PC-3 (cell line): ENCODE data around the gene FLAD1. TPM values are rescaled to one million over a fixed set of nuclear protein-coding genes. Genes with fewer than 3 reads are reported as not detected.

Experiments used
- ATAC-seq: fragments of 200-7000 bp; cut with Tn5 transposase; 2 replicates; pipeline ENCODE4 v1.9.1; 2020; ENCODE audit warnings: mild to moderate bottlenecking, moderate library complexity
- BruUV-seq: library from RNA; stranded (reverse); fragments of 400-500 nt; replicated peaks from 2 replicates; lab custom pipeline; 2021; lab: Mats Ljungman, UMichigan
- CTCF ChIA-PET: fragments of 300-600 bp; sonication (Branson Sonifier 250); formaldehyde crosslinking; loops from one replicate; lab custom pipeline; 2022; ENCODE audit warnings: antibody characterized with exemption; lab: Charles Lee
- POLR2A ChIA-PET: fragments of 300-600 bp; sonication (Branson Sonifier 250); formaldehyde crosslinking; loops from one replicate; lab custom pipeline; 2022; ENCODE audit warnings: antibody characterized with exemption; ENCODE audit not compliant: unreplicated experiment; lab: Charles Lee
- DNase-seq: peaks from one replicate; pipeline ENCODE4 v3.0.0-alpha.2; 2015
- H2AFZ ChIP-seq: fragments of 300-600 bp; sonication (generic); 2 replicates; pipeline ENCODE4 v1.6.0; 2016; ENCODE audit warnings: antibody characterized with exemption, low read length
- H3F3A ChIP-seq: fragments of 300-600 bp; sonication (generic); one replicate; pipeline ENCODE4 v1.6.0; 2017; ENCODE audit warnings: antibody characterized with exemption, low read length, control low read depth, mild to moderate bottlenecking; ENCODE audit not compliant: unreplicated experiment
- H3K27ac ChIP-seq: fragments of 300-600 bp; sonication (generic); 2 replicates; pipeline ENCODE4 v1.5.1; 2016; ENCODE audit warnings: mild to moderate bottlenecking, low read length
- H3K27me3 ChIP-seq: fragments of 300-600 bp; sonication (generic); 2 replicates; pipeline ENCODE4 v1.6.1; 2016; ENCODE audit warnings: low read length, mixed read lengths
- H3K36me3 ChIP-seq: fragments of 300-600 bp; sonication (generic); 2 replicates; pipeline ENCODE4 v1.6.1; 2016; ENCODE audit warnings: low read depth, mixed run types, low read length, mixed read lengths
- H3K4me1 ChIP-seq: fragments of 300-600 bp; sonication (generic); 2 replicates; pipeline ENCODE4 v1.5.1; 2016; ENCODE audit warnings: low read length; ENCODE audit not compliant: insufficient read depth
- H3K4me2 ChIP-seq: fragments of 300-600 bp; sonication (generic); 2 replicates; pipeline ENCODE4 v1.6.0; 2016; ENCODE audit warnings: low read length
- H3K4me3 ChIP-seq: fragments of 300-600 bp; sonication (generic); 2 replicates; pipeline ENCODE4 v1.5.1; 2016; ENCODE audit warnings: mild to moderate bottlenecking, low read length, mixed read lengths
- H3K79me2 ChIP-seq: fragments of 300-600 bp; sonication (generic); 2 replicates; pipeline ENCODE4 v1.6.1; 2017; ENCODE audit warnings: low read length, mixed read lengths
- H3K9ac ChIP-seq: fragments of 300-600 bp; sonication (generic); 2 replicates; pipeline ENCODE4 v1.6.0; 2016; ENCODE audit warnings: mild to moderate bottlenecking, low read length
- H3K9me2 ChIP-seq: fragments of 300-600 bp; sonication (generic); replicated peaks from 2 replicates; pipeline ENCODE4 v1.6.1; 2016; ENCODE audit warnings: mixed run types, low read length, mixed read lengths
- H3K9me3 ChIP-seq: fragments of 300-600 bp; sonication (generic); 2 replicates; pipeline ENCODE4 v1.6.1; 2016; ENCODE audit warnings: low read length, mixed read lengths
- H4K20me1 ChIP-seq: fragments of 300-600 bp; sonication (generic); 2 replicates; pipeline ENCODE4 v1.6.1; 2016; ENCODE audit warnings: low read length, mixed read lengths
- EZH2 ChIP-seq: fragments of 300-600 bp; sonication (generic); IDR thresholded peaks from one replicate; pipeline ENCODE4 v1.6.1; 2017; ENCODE audit warnings: antibody characterized with exemption, mild to moderate bottlenecking, low read length; ENCODE audit not compliant: unreplicated experiment
- EZH2phosphoT487 ChIP-seq: fragments of 300-600 bp; sonication (generic); IDR thresholded peaks from 2 replicates; pipeline ENCODE4 v1.6.1; 2018; ENCODE audit warnings: mild to moderate bottlenecking, antibody characterized with exemption, low read length, borderline replicate concordance
- intact Hi-C: fragments of 100-400 bp; cut with micrococcal nuclease; formaldehyde crosslinking; loops from 2 replicates; pipeline ENCODE4 v1.9.0; 2023
- total RNA-seq: library from RNA; depleted of rRNA; stranded (reverse); fragments of >200 nt; gene quantifications from 2 replicates; pipeline ENCODE4 v1.2.3, GENCODE V29; 2014
- TF ChIP-seq, protein P1 (sequence below): fragments of 300-600 bp; sonication (generic); conservative IDR thresholded peaks from 2 replicates; pipeline ENCODE4 v1.5.1; 2017; ENCODE audit warnings: antibody characterized with exemption, low read depth, mild to moderate bottlenecking, low read length

Gene FLAD1
- total RNA-seq, 1 experiment from 2014 or later = 84.0 TPM

DNA sequence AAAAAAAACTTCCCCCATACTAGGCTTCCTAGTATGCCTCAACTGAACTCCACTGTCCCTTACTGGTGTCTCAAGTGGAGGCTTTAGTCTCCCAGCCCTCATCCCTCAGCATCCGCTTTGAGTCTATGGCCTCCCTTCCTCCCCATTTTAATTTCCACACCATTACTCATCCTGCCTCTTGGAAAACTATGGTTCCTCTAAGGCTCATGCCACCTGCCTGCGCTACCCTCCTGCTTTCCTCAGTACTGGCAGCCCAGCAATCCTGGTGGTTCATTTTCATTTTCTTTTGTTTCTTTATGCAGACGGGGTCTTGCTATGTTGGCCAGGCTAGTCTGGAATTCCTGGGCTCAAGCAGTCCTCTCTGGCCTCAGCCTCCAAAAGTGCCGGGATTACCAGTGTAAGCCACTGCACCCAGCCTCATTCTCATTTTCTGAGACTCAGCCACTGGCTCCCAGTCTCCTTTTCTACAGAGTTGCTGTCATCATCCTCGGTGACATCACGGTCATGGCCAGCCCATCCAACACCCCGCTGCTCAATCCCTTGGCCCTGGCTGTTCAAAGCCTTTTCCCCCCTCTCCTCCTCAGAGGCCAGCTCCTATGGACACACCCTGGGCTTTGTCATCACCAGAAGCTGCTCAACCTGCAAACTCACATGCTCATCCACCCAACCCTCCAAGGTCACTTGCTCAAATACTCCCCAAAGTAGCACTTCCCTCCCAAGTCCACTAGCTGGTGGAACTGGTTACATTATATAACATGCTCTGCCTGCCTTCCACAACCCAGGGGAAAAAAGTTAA, 44.3 kb upstream of the FLAD1 start:
- Histone ChIP-seq H3K4me1 (peaks cover 33% of the 10 kb centered on the region), H3K4me3 (no peak overlapping the region), H3K79me2 (peaks cover 15% of the 10 kb centered on the region), H3K9me2 (no peaks in the 10 kb centered on the region), H3K27ac (peak overlapping the region; percentile 93), H3F3A (peaks cover 4% of the 10 kb centered on the region), H3K36me3 (no peaks in the 10 kb centered on the region), H2AFZ (no peak overlapping the region), H3K4me2 (no peak overlapping the region; the same call in 1 of the 2 replicates), H3K27me3 (no peaks in the 10 kb centered on the region), H3K9ac (peak overlapping the region; percentile 91), H4K20me1 (no peaks in the 10 kb centered on the region), H3K9me3 (no peaks in the 10 kb centered on the region)
- ATAC-seq (no peak), DNase-seq (peak; percentile 55)
- POLR2A ChIA-PET = interaction anchor here (0.6 kb wide), 1 partner anchor 17 kb away, joined by 5 read pairs; the partner anchor contains the start of gene PBXIP1
- intact Hi-C loops = loop anchor here (5.0 kb wide), 2 partner anchors 62 to 332 kb away; partner anchors contain the start of gene ADAR
- TF ChIP-seq EZH2phosphoT487 = no peak
- no peak for TF ChIP-seq EZH2
- TF ChIP-seq, protein P1, sequence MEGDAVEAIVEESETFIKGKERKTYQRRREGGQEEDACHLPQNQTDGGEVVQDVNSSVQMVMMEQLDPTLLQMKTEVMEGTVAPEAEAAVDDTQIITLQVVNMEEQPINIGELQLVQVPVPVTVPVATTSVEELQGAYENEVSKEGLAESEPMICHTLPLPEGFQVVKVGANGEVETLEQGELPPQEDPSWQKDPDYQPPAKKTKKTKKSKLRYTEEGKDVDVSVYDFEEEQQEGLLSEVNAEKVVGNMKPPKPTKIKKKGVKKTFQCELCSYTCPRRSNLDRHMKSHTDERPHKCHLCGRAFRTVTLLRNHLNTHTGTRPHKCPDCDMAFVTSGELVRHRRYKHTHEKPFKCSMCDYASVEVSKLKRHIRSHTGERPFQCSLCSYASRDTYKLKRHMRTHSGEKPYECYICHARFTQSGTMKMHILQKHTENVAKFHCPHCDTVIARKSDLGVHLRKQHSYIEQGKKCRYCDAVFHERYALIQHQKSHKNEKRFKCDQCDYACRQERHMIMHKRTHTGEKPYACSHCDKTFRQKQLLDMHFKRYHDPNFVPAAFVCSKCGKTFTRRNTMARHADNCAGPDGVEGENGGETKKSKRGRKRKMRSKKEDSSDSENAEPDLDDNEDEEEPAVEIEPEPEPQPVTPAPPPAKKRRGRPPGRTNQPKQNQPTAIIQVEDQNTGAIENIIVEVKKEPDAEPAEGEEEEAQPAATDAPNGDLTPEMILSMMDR = no peak
- BruUV-seq = no TSS peak
- CTCF ChIA-PET = no interaction called here

DNA sequence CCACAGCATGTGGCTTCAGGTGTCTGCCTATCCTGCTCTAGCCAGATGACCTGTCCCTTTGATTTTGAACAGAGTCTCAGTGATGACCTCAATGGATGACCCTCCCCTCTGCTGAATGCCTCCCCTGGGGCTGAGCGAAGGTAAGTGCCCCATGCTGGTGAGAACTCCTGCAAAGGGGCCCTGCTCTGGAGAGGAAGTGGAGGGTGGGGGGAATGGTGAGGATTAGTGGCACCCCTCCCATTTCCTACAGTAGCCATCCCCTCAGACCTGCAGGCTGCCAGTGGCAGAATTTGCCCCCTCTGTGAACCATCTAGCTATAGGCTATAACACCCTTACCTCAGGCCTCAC, 43.0 kb upstream of the FLAD1 start:
- Histone ChIP-seq H3K36me3 (no peaks in the 10 kb centered on the region), H3K4me1 (peaks cover 33% of the 10 kb centered on the region), H3K4me2 (no peak overlapping the region), H3K27ac (no peak overlapping the region), H3K4me3 (no peak overlapping the region), H3K79me2 (peaks cover 12% of the 10 kb centered on the region), H3K9ac (no peak overlapping the region), H3K27me3 (no peaks in the 10 kb centered on the region), H3F3A (peaks cover 4% of the 10 kb centered on the region), H2AFZ (no peak overlapping the region), H4K20me1 (no peaks in the 10 kb centered on the region), H3K9me2 (no peaks in the 10 kb centered on the region), H3K9me3 (no peaks in the 10 kb centered on the region)
- intact Hi-C loops = no loop called here
- ChIA-PET CTCF (interaction anchor here (0.5 to 0.7 kb wide), 2 partner anchors 125 to 315 kb away, joined by 3 to 11 read pairs; no protein-coding TSS in a partner anchor), POLR2A (interaction anchor here (0.6 kb wide), 1 partner anchor 23 kb away, joined by 8 read pairs; no protein-coding TSS in a partner anchor)
- TF ChIP-seq EZH2 (no peak), EZH2phosphoT487 (no peak)
- TF ChIP-seq, protein P1 = no peak
- ATAC-seq (no peak), DNase-seq (no peak)
- BruUV-seq = no TSS peak
